Measurements from ENCODE around the gene SLC7A14.

DNA sequence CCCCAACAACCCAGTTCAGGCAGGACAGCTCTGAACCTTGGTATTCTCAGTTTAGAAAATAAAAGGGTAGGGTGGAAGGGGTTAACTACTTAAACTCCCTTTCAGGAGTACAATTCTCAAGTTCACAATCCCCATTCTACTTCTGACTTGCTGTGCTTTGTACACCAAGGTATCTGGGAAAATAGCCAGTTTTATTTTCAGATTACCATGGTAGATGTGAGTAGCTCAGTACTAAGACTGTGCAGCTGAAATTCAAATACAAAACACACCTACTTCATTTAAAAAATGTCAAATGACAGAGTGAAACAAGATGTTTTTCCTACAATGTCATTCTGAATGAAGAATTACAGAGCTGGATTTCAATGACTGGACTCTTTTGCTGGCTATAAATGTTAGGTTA, 27.4 kb downstream of the SLC7A14 start:
- TF ChIP-seq NFE2L2 (conservative IDR thresholded peaks at IDR 0.05; ENCODE audit: low read length): no peak
- TF ChIP-seq, protein P1, sequence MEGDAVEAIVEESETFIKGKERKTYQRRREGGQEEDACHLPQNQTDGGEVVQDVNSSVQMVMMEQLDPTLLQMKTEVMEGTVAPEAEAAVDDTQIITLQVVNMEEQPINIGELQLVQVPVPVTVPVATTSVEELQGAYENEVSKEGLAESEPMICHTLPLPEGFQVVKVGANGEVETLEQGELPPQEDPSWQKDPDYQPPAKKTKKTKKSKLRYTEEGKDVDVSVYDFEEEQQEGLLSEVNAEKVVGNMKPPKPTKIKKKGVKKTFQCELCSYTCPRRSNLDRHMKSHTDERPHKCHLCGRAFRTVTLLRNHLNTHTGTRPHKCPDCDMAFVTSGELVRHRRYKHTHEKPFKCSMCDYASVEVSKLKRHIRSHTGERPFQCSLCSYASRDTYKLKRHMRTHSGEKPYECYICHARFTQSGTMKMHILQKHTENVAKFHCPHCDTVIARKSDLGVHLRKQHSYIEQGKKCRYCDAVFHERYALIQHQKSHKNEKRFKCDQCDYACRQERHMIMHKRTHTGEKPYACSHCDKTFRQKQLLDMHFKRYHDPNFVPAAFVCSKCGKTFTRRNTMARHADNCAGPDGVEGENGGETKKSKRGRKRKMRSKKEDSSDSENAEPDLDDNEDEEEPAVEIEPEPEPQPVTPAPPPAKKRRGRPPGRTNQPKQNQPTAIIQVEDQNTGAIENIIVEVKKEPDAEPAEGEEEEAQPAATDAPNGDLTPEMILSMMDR (IDR thresholded peaks at IDR 0.05): no peak
- TF ChIP-seq POLR2A (IDR thresholded peaks at IDR 0.05; ENCODE audit: low read length): no peak
- TF ChIP-seq BHLHE40 (IDR thresholded peaks at IDR 0.05; ENCODE audit: low read depth, low read length): no peak
- no peak for TF ChIP-seq RAD21 (conservative IDR thresholded peaks at IDR 0.05 in 1 of 2, IDR thresholded peaks at IDR 0.05 in 1 of 2)
